GM19455 (cell line): Measurements from ENCODE around the gene SF3A2.

Source experiments
- ATAC-seq: cut with Tn5 transposase; IDR thresholded peaks from one replicate; pipeline ENCODE4 v1.9.1; 2021; ENCODE audit not compliant: unreplicated experiment

Gene SF3A2

GRCh38 chr19:2207991-2208860 is 28.4 kb upstream of the SF3A2 start:
- no peak for ATAC-seq

GRCh38 chr19:2208975-2209374 is 27.6 kb upstream of the SF3A2 start:
- no peak for ATAC-seq

- ATAC-seq = no peak
Measured at GRCh38 chr19:2209408-2209807, 27.2 kb upstream of the SF3A2 start.

DNA sequence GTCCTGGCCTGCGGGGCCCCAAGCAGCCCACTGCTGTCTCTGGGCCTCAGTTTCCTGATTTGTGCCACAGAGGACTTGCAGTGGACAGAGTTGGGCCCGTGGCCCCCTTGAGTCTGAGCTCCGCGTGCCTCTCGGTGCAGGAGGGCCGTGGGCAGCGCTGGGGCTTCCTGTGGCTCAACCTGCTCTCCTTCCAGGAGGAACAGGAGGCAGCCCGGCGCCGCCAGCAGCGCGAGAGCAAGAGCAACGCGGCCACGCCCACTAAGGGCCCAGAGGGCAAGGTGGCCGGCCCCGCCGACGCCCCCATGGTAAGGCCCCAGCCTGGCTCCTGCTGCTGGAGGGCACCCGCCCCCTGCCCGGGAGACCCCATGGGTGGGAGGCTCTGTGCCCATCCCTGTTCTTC is 26.4 kb upstream of the SF3A2 start:
- ATAC-seq = no peak

GRCh38 chr19:2210987-2211740 is 25.5 kb upstream of the SF3A2 start:
- no peak for ATAC-seq

- no peak for ATAC-seq
Measured at GRCh38 chr19:2212861-2213711, 23.5 kb upstream of the SF3A2 start.

DNA sequence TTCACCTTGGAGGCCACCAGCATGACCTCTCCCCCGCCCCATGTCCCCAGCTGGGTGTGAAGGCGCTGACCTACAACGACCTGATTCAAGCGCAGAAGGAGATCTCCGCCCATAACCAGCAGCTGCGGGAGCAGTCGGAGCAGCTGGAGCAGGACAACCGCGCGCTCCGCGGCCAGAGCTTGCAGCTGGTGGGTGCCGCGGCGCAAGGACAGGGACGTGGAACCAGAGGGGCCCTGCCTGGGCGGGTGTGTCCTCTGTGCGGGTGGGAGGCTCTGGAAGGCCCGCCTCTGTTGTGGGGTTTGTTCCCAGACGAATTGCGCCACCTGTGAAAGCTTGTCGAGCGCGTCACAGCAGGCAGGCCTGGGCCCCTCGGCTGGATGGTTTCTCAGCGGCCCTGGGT is 22.8 kb upstream of the SF3A2 start:
- no peak for ATAC-seq

GRCh38 chr19:2214251-2214650 is 22.4 kb upstream of the SF3A2 start:
- no peak for ATAC-seq

DNA sequence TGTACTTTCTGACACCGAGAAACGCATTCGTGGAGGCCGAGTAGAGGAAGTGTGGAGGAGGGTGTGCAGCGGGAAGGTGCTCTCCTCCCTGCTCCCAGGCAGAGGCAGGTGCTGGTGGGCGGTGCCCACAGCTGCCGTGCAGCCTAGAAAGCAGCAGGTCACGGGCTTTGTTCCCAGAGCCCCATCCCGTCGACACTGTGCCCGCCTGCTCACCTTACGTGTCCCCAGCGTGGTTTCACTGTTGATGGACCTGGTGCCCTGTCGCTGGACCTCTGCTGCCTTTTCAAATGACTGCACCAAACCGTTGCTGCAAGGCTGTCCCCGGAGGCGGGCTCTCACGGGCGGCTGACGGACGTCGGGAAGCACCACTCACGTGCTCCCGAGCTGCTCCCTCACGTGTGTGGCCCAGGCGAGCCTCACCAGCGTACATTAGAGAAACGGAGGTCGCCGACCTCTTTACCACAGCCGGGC is 21.3 kb upstream of the SF3A2 start:
- no peak for ATAC-seq

DNA sequence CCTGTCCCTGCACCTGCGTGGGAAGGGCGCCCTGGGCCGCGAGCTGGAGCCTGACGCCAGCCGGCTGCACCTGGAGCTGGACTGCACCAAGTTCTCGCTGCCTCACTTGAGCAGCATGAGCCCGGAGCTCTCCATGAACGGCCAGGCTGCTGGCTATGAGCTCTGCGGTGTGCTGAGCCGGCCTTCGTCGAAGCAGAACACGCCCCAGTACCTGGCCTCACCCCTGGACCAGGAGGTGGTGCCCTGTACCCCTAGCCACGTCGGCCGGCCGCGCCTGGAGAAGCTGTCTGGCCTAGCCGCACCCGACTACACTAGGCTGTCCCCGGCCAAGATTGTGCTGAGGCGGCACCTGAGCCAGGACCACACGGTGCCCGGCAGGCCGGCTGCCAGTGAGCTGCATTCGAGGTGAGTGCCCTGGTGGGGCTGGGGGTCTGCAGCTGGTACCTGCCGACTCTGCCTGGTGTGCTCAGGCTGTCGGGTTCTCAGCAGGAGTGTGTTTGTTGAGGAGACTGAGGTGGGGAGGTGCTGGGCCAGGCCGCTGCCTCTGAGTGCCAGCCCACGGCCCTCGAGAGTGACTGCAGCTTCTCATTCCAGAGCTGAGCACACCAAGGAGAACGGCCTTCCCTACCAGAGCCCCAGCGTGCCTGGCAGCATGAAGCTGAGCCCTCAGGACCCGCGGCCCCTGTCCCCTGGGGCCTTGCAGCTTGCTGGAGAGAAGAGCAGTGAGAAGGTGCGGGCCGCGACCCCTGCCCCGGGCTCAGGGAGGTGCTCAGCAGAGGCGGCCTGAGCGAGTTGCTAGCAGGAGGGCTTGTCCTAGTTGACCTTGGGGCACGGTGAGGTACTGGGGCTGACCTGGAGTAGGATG is 20.0 kb upstream of the SF3A2 start:
- no peak for ATAC-seq

DNA sequence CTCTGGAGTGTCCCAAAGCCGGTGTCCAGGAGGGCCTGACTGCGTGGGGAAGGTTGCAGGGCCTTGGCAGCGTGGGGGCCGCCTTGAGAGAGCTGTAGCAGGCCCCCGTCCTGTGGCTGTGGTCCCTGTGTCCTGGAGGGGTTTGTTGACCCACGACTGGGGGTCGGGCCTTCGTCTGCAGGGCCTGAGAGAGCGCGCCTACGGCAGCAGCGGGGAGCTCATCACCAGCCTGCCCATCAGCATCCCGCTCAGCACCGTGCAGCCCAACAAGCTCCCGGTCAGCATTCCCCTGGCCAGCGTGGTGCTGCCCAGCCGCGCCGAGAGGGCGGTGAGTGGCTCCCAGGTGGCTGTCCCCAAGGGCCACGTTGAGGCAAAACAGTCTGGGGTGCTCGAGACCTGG is 19.0 kb upstream of the SF3A2 start:
- no peak for ATAC-seq

GRCh38 chr19:2219726-2220125 is 16.9 kb upstream of the SF3A2 start:
- no peak for ATAC-seq

- ATAC-seq = no peak
Measured at GRCh38 chr19:2221250-2221831, 15.3 kb upstream of the SF3A2 start.

GRCh38 chr19:2221918-2222317 is 14.7 kb upstream of the SF3A2 start:
- no peak for ATAC-seq

DNA sequence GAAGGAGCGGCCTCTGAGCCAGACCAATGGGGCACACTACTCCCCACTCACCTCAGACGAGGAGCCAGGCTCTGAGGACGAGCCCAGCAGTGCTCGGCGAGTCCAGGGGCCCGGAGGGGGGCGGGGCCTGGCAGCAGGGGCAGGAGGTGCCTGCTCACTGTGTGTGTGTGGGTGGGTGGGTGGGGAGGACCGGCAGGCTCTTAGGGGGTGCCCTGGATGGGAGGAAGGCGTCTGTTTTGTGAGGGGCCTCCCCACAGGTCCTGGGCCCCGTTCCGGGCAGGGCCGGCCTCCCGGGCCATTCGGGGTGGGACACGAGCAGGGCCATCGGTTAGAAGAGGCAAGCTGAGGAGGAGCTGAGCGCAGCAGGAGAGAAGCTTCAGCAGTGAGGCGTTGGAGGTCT is 13.2 kb upstream of the SF3A2 start:
- ATAC-seq = no peak

DNA sequence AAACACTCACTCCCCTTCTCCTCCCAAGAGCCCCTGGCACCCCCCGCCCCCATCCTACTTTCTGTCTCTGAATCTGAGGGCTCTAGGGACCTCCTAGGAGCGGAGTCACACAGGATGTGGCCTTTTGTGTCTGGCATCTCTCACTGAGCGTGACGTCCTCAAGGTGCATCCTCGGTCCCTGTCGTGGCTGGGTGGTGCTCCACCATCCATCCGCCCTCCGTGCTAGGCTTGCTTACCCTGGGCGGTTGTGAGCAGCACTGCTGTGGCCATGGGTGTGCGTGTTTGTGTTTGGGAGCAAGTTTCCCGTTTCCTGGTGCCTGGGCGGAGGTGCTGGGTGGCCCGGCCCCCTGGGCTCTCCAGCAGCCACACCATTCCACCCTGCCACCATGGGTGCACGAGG is 12.7 kb upstream of the SF3A2 start:
- no peak for ATAC-seq

- ATAC-seq = no peak
Measured at GRCh38 chr19:2224754-2225349, 11.8 kb upstream of the SF3A2 start.

GRCh38 chr19:2225415-2226050 is 11.1 kb upstream of the SF3A2 start:
- no peak for ATAC-seq
